HG03520 (cell line): ENCODE measurements around the gene KRR1.
"Not testable (repeated sequence)": the region's sequence is repeated elsewhere in the genome, so short reads cannot be mapped to it uniquely, and the experiment has no call there.

Source experiments
- ATAC-seq: cut with Tn5 transposase; IDR thresholded peaks from one replicate; pipeline ENCODE4 v1.9.1; 2021; ENCODE audit warnings: mild to moderate bottlenecking, moderate library complexity; ENCODE audit not compliant: unreplicated experiment

The KRR1 gene

GRCh38 chr12:75526655-75527511 is 15.5 kb upstream of the KRR1 start:
- peak; percentile 93 for ATAC-seq

GRCh38 chr12:75525263-75525662 is 13.9 kb upstream of the KRR1 start:
- no peak for ATAC-seq

GRCh38 chr12:75522124-75522523 is 10.7 kb upstream of the KRR1 start:
- not testable (repeated sequence) for ATAC-seq

DNA sequence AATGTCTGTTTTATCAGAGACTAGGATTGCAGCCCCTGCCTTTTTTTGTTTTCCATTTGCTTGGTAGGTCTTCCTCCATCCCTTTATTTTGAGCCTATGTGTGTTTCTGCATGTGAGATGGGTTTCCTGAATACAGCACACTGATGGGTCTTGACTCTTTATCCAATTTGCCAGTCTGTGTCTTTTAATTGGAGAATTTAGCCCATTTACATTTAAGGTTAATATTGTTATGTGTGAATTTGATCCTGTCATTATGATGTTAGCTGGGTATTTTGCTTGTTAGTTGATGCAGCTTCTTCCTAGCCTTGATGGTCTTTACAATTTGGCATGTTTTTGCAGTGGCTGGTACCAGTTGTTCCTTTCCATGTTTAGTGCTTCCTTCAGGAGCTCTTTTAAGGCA is 9.8 kb upstream of the KRR1 start:
- ATAC-seq = not testable (repeated sequence)

GRCh38 chr12:75509621-75510020 is 1.8 kb downstream of the KRR1 start:
- no peak for ATAC-seq

DNA sequence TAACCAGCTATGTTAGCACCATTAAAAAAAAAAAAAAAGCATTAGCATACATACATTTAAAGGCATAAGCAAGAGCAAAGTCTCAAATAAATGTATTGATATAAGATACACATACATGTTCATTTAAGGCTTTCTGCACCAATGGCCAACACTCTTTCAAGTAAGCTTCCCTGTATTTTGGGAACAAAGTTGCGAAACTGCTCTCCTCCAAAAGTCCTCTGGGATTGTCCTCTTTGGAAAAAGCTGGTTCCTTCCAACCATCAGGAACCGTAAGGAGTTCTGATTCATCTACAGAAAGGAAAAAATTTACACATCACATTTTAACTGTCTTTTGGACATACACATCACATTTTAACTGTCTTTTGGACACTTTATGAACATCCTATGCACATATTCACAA is 3.2 kb downstream of the KRR1 start:
- no peak for ATAC-seq

DNA sequence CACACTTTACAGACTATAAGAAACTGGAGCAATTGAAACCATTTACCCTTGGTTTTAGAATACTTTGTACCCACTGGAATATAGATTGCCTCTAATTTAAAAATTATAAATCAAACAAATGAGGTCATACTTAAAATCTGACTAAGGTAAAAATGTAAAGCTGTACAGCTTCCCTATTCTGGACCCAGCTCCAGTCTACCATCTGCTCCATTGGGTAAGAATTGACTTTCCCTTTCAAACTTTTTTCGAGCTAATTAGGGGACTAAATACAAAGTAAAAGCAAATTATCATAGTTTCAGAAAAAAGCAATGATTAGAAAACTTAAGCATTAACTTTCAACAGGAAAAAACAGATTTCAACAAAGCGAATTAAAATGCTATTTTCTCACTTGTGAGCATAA is 4.3 kb downstream of the KRR1 start:
- ATAC-seq = no peak

DNA sequence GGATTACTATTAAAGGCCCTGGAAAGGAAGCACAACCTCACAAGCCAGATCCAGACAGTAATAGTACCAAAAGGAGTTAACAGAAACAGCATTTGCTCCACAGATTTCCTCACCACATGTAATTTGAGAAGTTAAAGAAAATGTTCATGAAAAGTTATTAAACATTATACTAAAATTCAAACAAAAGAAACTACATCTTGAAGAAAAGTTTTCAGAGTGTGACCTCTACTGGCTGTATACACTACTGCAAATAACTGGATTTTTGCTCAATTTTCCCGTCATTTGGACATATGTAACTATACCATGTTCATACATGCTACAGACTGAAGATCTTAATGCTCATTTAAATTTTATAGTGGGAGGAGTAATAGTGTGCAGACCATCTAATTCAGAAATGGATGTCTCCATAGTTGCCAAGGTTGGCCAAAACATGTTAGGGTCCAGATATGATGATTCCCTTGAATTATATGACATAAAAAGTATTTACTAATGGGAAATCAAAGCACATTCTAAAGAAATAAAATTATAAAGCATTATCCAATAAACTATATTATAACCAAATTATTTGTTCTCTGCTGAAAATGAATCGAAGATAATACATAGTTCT is 5.6 kb downstream of the KRR1 start:
- ATAC-seq = no peak

- no peak for ATAC-seq
Measured at GRCh38 chr12:75503866-75504265, 7.5 kb downstream of the KRR1 start.

GRCh38 chr12:75503459-75503858 is 8.0 kb downstream of the KRR1 start:
- no peak for ATAC-seq

DNA sequence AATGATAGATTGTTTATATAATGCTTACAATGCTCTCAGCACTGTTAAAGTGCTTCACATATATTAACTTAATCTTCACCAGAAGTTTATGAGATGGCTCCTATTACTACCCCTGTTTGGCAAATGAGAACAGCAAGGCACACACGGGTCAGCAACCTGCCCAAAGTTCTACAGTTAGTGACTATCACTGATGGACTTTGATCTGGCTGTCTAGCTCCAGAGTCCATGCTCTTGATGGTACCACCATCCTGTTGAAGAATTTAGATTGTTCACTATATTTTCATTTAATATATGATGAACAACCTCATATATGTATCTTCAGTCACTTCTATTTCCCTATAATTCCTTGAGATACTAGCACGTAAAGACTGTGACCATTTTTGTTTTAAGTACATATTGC is 20.2 kb downstream of the KRR1 start:
- no peak for ATAC-seq

GRCh38 chr12:75489613-75490210 is 21.7 kb downstream of the KRR1 start:
- ATAC-seq = peak; percentile 63

GRCh38 chr12:75489187-75489586 is 22.2 kb downstream of the KRR1 start:
- ATAC-seq = no peak

DNA sequence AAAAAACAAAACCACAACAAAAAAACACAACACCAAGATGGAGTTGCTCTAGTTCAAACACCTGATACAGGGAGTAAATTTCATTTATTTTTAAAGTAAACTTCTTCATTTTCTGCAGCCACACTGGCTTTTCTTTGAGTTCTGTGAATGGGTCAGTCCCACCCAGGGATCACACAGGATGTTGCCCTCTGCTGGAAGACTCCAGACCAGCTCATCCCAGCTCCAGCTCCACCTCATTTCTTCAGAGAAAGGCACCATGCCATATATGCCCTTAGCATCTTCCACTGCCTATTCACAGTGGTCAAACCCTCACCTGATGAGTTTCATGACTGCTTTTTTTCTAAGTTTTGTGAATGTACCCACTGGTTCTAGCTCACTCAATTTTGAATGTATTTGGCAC is 22.9 kb downstream of the KRR1 start:
- no peak for ATAC-seq

DNA sequence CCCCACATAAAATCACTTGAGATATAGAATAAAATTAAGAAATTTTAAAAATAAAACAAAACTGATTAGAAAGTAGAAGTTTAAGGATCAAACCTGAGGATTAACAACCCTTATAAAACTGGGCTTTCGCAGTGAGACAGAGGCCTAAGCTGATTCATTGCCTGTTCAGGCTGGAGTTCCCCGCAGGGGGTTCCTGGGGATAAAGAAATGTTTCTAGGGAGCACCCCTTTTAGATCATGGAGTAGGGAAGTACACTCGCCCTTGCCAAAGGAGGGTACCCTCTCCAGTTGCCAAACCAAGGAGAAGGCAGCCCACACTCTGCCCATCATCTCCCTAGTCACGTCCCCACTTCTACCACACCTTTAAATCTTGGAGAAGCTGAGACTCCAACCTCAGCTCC is 24.1 kb downstream of the KRR1 start:
- ATAC-seq = no peak

GRCh38 chr12:75484450-75484849 is 27.0 kb downstream of the KRR1 start:
- ATAC-seq = not testable (repeated sequence)

- ATAC-seq = no peak
Measured at GRCh38 chr12:75483431-75483830, 28.0 kb downstream of the KRR1 start.

DNA sequence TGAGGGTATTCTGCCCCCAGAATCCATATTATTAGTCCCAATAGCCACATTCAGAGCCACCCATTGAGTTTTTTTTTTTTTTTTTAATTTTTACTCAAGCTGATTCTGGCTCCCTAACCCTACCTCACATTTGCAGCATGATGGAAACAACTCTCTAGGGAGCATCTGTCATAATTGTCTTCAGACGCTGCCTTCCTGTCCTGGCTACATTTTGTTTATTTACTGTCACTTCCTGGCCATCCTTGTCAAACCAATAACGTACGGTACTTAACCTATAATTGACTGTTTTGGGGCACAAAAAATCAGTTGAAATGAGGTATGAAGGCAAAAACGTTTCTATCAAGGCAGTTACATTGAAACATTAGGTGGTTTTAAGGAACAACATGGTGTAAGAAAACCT is 28.8 kb downstream of the KRR1 start:
- no peak for ATAC-seq

- ATAC-seq = no peak
Measured at GRCh38 chr12:75481774-75482173, 29.6 kb downstream of the KRR1 start.

DNA sequence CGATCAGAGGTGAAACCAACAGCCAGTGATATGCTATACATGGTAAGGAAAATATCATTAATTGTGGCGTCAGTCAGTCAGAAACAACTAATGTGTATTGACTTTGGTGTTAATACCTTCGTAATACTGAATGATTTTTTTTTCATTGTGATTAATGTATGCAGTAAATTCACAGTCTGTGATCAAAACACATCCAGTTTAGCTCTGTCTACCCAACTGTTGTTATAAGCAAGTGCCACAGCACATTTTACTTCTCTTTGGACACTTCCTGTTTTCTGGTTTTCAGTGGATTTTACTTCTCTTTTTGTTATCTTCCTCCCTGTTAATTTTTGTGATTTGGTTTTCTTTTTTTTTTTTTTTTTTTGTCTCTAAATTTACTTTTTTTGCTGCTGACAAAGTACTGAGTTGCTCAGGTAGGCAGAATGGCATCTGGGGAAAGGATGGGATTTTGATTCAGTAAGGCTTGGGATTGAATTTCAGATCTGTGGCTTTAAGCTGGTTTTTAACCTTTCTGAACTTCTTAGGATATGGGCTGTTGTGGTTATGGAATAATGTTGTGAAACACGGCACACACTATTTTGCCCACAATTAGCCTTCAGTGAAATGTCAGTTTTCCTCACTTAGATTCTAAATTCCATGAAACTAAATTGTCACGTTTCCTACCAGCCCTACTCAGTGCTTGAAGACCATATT is 30.2 kb downstream of the KRR1 start:
- peak; percentile 7 for ATAC-seq

DNA sequence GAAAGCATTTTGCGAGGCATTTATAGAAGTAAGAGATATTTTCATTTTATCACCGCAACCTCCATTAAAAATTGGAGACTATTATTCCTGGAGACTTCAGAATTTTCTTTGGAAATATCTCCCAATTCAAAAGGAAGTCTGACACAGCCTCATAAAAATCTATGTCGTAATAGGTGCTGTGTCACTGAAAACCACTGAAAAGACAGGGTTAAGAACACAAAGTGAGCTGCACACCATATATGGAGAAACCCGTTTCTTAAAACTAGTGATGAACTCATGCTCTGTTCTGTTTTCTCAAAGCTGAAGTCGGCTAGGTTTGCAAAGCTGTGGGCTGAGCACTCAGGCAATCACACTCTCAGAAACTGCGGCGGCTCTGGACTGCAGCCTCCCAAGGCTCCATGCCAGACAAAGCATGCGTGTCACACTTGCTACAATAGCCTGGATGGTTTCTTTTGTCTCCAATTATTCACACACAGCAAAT is 30.9 kb downstream of the KRR1 start, which contains the start of gene GLIPR1:
Gene GLIPR1 (plus strand): TSS at position 287 of the 481 bp plus-strand sequence. CDS start 126 bp downstream, at position 413.
- ATAC-seq = peak; percentile 90
